Panc1 (cell line): ENCODE measurements around the gene EP400. TPM values are rescaled to one million over a fixed set of nuclear protein-coding genes. Genes with fewer than 3 reads are reported as not detected.

Experiments used
- ATAC-seq: fragments of 200-7000 bp; cut with Tn5 transposase; 2 replicates; pipeline ENCODE4 v1.9.1; 2020; ENCODE audit warnings: mild to moderate bottlenecking, moderate library complexity
- BruUV-seq: library from RNA; stranded (reverse); fragments of 400-500 nt; replicated peaks from 2 replicates; lab custom pipeline; 2021; lab: Mats Ljungman, UMichigan
- CTCF ChIA-PET: fragments of 300-600 bp; sonication (Branson Sonifier 250); formaldehyde crosslinking; loops from one replicate; lab custom pipeline; 2022; ENCODE audit warnings: antibody characterized with exemption; lab: Charles Lee
- POLR2A ChIA-PET: fragments of 300-600 bp; sonication (Branson Sonifier 250); formaldehyde crosslinking; loops from one replicate; lab custom pipeline; 2022; ENCODE audit warnings: antibody characterized with exemption; lab: Charles Lee
- DNase-seq: peaks from one replicate; pipeline ENCODE4 v3.0.0-alpha.2; 2010; ENCODE audit warnings: low read depth, low spot score
- H3K27ac ChIP-seq: 2 replicates; pipeline ENCODE4 v1.5.1; 2011; ENCODE audit warnings: mild to moderate bottlenecking, low read length, inconsistent platforms
- H3K27me3 ChIP-seq: fragments of 200-500 bp; sonication (Bioruptor generic); 2 replicates; pipeline ENCODE4 v1.6.0; 2014; ENCODE audit warnings: low read length, inconsistent platforms; ENCODE audit not compliant: control insufficient read depth, insufficient read depth
- H3K36me3 ChIP-seq: fragments of 200-500 bp; sonication (Bioruptor generic); 2 replicates; pipeline ENCODE4 v1.5.1; 2014; ENCODE audit warnings: inconsistent platforms, mild to moderate bottlenecking, low read length, moderate library complexity; ENCODE audit not compliant: control insufficient read depth, insufficient read depth
- H3K4me1 ChIP-seq: 2 replicates; pipeline ENCODE4 v1.5.1; 2011; ENCODE audit warnings: inconsistent platforms, mild to moderate bottlenecking, low read length, moderate library complexity; ENCODE audit not compliant: control insufficient read depth, insufficient read depth
- H3K4me3 ChIP-seq, 2 experiments: 2 replicates each; pipeline ENCODE4 v1.5.1; 2011 to 2012; ENCODE audit warnings: low read depth in 2 of 2, low read length in 2 of 2, mild to moderate bottlenecking in 2 of 2, inconsistent platforms in 1 of 2, moderate library complexity in 1 of 2
- H3K9me3 ChIP-seq: fragments of 200-500 bp; sonication (Bioruptor generic); 2 replicates; pipeline ENCODE4 v1.5.1; 2014; ENCODE audit warnings: low read depth, mild to moderate bottlenecking, inconsistent platforms, low read length, moderate library complexity; ENCODE audit not compliant: control insufficient read depth, insufficient read depth
- POLR2AphosphoS5 ChIP-seq: IDR thresholded peaks from 2 replicates; pipeline ENCODE4 v1.6.1; 2012; ENCODE audit warnings: mild to moderate bottlenecking, low read depth, low read length, moderate library complexity
- SIN3A ChIP-seq: IDR thresholded peaks from 2 replicates; pipeline ENCODE4 v1.6.1; 2012; ENCODE audit warnings: low read depth, mild to moderate bottlenecking, low read length, moderate library complexity, borderline replicate concordance; ENCODE audit not compliant: insufficient read depth
- TCF7L2 ChIP-seq: IDR thresholded peaks from 2 replicates; pipeline ENCODE4 v1.6.1; 2011; ENCODE audit warnings: mild to moderate bottlenecking, low read depth, low read length, inconsistent platforms
- in situ Hi-C: cut with HindIII; loops from 2 replicates; pipeline ENCODE4 v1.10.0; 2016; ENCODE audit warnings: low sequenced_read_pairs, low pct_unique_long_range_greater_than_20kb
- intact Hi-C: fragments of 100-400 bp; cut with micrococcal nuclease; formaldehyde crosslinking; loops from one replicate; pipeline ENCODE4 v1.10.0; 2022; ENCODE audit not compliant: unreplicated experiment
- total RNA-seq: library from RNA; stranded (reverse); gene quantifications from one replicate; pipeline ENCODE4 v1.2.1, GENCODE V29; 2021; ENCODE audit not compliant: unreplicated experiment
- TF ChIP-seq, protein P1 (sequence below), 2 experiments: IDR thresholded peaks; 2 replicates each; pipeline ENCODE4 v1.6.1; 2011 to 2012; ENCODE audit warnings: low read depth in 2 of 2, control low read depth in 1 of 2, low read length in 1 of 2, mild to moderate bottlenecking in 1 of 2, moderate library complexity in 1 of 2; ENCODE audit not compliant: insufficient read depth in 1 of 2
- TF ChIP-seq, protein P2 (sequence below): fragments of 450-650 bp; IDR thresholded peaks from 2 replicates; pipeline ENCODE4 v1.5.1; 2017; ENCODE audit warnings: mild to moderate bottlenecking

EP400 gene
- total RNA-seq, 1 experiment from 2014 or later = 59.4 TPM

DNA sequence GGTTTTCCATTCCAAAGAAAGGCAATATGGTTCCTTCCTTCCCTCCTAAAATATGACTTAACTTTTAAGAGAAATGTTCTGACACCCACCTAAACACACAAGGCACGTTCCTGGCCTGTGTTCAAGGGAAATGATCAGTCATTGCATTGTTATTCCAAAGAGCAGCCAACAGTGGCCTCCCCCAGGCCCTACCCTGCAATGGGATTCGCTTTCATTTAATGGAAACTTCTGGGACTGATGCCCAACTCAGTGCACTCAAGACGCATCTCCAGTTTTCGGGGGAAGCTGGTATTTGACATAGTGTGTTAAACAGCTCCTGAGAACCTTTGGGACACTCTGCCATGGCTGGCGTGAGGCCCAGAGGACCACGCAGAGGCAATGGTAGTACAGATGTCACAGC, 128.4 kb downstream of the EP400 start:
- ATAC-seq (no peak), DNase-seq (no peak)
- intact Hi-C loops = no loop called here
- no peak overlapping the region for H3K4me3 ChIP-seq
- in situ Hi-C loops = no loop called here
- no peak overlapping the region for H3K27ac ChIP-seq
- ChIA-PET POLR2A (no interaction called here), CTCF (no interaction called here)
- H3K27me3 ChIP-seq = no peaks in the 10 kb centered on the region
- TSS peak; percentile 64 for BruUV-seq
- no peaks in the 10 kb centered on the region for H3K9me3 ChIP-seq
- TF ChIP-seq, protein P1, sequence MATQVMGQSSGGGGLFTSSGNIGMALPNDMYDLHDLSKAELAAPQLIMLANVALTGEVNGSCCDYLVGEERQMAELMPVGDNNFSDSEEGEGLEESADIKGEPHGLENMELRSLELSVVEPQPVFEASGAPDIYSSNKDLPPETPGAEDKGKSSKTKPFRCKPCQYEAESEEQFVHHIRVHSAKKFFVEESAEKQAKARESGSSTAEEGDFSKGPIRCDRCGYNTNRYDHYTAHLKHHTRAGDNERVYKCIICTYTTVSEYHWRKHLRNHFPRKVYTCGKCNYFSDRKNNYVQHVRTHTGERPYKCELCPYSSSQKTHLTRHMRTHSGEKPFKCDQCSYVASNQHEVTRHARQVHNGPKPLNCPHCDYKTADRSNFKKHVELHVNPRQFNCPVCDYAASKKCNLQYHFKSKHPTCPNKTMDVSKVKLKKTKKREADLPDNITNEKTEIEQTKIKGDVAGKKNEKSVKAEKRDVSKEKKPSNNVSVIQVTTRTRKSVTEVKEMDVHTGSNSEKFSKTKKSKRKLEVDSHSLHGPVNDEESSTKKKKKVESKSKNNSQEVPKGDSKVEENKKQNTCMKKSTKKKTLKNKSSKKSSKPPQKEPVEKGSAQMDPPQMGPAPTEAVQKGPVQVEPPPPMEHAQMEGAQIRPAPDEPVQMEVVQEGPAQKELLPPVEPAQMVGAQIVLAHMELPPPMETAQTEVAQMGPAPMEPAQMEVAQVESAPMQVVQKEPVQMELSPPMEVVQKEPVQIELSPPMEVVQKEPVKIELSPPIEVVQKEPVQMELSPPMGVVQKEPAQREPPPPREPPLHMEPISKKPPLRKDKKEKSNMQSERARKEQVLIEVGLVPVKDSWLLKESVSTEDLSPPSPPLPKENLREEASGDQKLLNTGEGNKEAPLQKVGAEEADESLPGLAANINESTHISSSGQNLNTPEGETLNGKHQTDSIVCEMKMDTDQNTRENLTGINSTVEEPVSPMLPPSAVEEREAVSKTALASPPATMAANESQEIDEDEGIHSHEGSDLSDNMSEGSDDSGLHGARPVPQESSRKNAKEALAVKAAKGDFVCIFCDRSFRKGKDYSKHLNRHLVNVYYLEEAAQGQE (IDR thresholded peaks at IDR 0.05; ENCODE audit: insufficient read depth in 1 of 2, low read depth in 2 of 2, low read length in 1 of 2) = no peak
- no peaks in the 10 kb centered on the region for H3K4me1 ChIP-seq
- peaks cover 12% of the 10 kb centered on the region for H3K36me3 ChIP-seq

DNA sequence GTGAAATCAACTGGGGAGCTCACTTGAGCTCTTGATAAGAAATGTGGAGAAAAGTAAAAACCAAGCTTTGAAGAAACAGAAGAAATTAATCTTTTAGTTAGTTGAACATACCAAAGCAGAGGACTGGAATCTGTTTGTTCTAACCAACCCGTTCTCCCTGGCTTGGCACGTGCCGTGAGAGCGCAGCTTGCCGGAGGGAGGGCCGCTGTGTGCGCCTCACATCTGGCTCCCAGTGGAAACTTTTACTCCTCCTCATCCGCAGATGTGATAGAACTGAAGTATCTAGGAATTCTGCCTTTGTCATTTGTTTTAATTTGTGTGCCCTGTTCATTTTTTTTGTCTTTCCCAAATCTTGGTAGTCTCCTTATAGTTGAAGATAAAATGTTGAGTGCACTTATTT, 129.5 kb downstream of the EP400 start:
- intact Hi-C loops (no loop called here), in situ Hi-C loops (no loop called here)
- no peak for DNase-seq
- Histone ChIP-seq H3K36me3 (peaks cover 12% of the 10 kb centered on the region), H3K4me1 (no peaks in the 10 kb centered on the region), H3K9me3 (no peaks in the 10 kb centered on the region), H3K4me3 (no peak overlapping the region), H3K27me3 (no peaks in the 10 kb centered on the region), H3K27ac (no peak overlapping the region)
- CTCF ChIA-PET = no interaction called here
- no peak for TF ChIP-seq POLR2AphosphoS5
- no peak for TF ChIP-seq SIN3A
- TF ChIP-seq, protein P1 (IDR thresholded peaks at IDR 0.05; ENCODE audit: insufficient read depth in 1 of 2, low read depth in 2 of 2, low read length in 1 of 2) = no peak
- TF ChIP-seq, protein P2, sequence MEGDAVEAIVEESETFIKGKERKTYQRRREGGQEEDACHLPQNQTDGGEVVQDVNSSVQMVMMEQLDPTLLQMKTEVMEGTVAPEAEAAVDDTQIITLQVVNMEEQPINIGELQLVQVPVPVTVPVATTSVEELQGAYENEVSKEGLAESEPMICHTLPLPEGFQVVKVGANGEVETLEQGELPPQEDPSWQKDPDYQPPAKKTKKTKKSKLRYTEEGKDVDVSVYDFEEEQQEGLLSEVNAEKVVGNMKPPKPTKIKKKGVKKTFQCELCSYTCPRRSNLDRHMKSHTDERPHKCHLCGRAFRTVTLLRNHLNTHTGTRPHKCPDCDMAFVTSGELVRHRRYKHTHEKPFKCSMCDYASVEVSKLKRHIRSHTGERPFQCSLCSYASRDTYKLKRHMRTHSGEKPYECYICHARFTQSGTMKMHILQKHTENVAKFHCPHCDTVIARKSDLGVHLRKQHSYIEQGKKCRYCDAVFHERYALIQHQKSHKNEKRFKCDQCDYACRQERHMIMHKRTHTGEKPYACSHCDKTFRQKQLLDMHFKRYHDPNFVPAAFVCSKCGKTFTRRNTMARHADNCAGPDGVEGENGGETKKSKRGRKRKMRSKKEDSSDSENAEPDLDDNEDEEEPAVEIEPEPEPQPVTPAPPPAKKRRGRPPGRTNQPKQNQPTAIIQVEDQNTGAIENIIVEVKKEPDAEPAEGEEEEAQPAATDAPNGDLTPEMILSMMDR = no peak
- no peak for TF ChIP-seq TCF7L2
- ATAC-seq = no peak
- no TSS peak for BruUV-seq
- POLR2A ChIA-PET = no interaction called here
